H1 (cell line): ENCODE results near the gene RNASE2. TPM values are rescaled to one million over a fixed set of nuclear protein-coding genes. Genes with fewer than 3 reads are reported as not detected.
A peak's percentile ranks its signal among the peaks of the same experiment; 100 is the strongest.

Experiments
- CTCF ChIA-PET: fragments of 300-600 bp; sonication (Branson Sonifier 250); formaldehyde crosslinking; loops from one replicate; lab custom pipeline; 2021; ENCODE audit not compliant: partially characterized antibody; lab: Charles Lee
- POLR2A ChIA-PET: fragments of 300-600 bp; sonication (Branson Sonifier 250); formaldehyde crosslinking; loops from one replicate; lab custom pipeline; 2021; ENCODE audit warnings: inconsistent platforms; ENCODE audit not compliant: partially characterized antibody; lab: Charles Lee
- DNase-seq, 2 experiments: peaks; one replicate each; pipeline versions ENCODE4 v3.0.0 to v3.0.0-alpha.2; 2010 to 2022; ENCODE audit warnings: low spot score in 2 of 2, low read depth in 1 of 2, mixed read lengths in 1 of 2
- FAIRE-seq: peaks from 2 replicates; lab custom pipeline; 2011; peaks lifted over from hg19 to GRCh38; lab: Jason Lieb, UNC
- H2AFZ ChIP-seq: 2 replicates; pipeline ENCODE4 v1.8.1; 2012; ENCODE audit warnings: low read length, inconsistent platforms
- H2AK5ac ChIP-seq: 2 replicates; pipeline ENCODE4 v1.6.1; 2013; ENCODE audit warnings: low read depth, low read length
- H2BK120ac ChIP-seq: replicated peaks from 2 replicates; pipeline ENCODE3; 2013; ENCODE audit warnings: low read depth, low read length, inconsistent platforms
- H2BK12ac ChIP-seq: 2 replicates; pipeline ENCODE4 v1.6.1; 2013; ENCODE audit warnings: low read depth, low read length
- H2BK15ac ChIP-seq: 2 replicates; pipeline ENCODE4 v1.6.1; 2013; ENCODE audit warnings: low read length
- H2BK20ac ChIP-seq: 2 replicates; pipeline ENCODE4 v1.6.1; 2013; ENCODE audit warnings: low read length
- H2BK5ac ChIP-seq: 2 replicates; pipeline ENCODE4 v1.6.1; 2013; ENCODE audit warnings: low read depth, low read length
- H3K14ac ChIP-seq: 2 replicates; pipeline ENCODE4 v1.6.1; 2013; ENCODE audit warnings: inconsistent platforms; ENCODE audit not compliant: insufficient read length
- H3K18ac ChIP-seq: 2 replicates; pipeline ENCODE4 v1.6.1; 2013; ENCODE audit warnings: low read length; ENCODE audit errors: extremely low read depth
- H3K23ac ChIP-seq: 2 replicates; pipeline ENCODE4 v1.6.1; 2013; ENCODE audit warnings: inconsistent platforms; ENCODE audit not compliant: insufficient read length
- H3K23me2 ChIP-seq: 2 replicates; pipeline ENCODE4 v1.6.1; 2013; ENCODE audit warnings: low read depth, low read length
- H3K27ac ChIP-seq: 2 replicates; pipeline ENCODE4 v1.6.1; 2011; ENCODE audit warnings: low read depth, low read length, inconsistent platforms
- H3K27me3 ChIP-seq, 4 experiments: replicated peaks in 1 of 4; 1 replicate in 1 of 4; 2 replicates in 3 of 4; pipeline versions ENCODE4 v1.6.1 to v1.8.1; 2011 to 2013; ENCODE audit warnings: low read length in 3 of 4, mild to moderate bottlenecking in 3 of 4, inconsistent platforms in 2 of 4, mixed read lengths in 2 of 4, moderate library complexity in 1 of 4; ENCODE audit not compliant: control insufficient read depth in 3 of 4, insufficient read depth in 3 of 4; ENCODE audit errors: extremely low read depth in 1 of 4
- H3K36me3 ChIP-seq, 4 experiments: 2 replicates each; pipeline versions ENCODE4 v1.6.1 to v1.8.1; 2011 to 2013; ENCODE audit warnings: mild to moderate bottlenecking in 4 of 4, low read length in 3 of 4, moderate library complexity in 2 of 4, control low read depth in 1 of 4, inconsistent platforms in 1 of 4; ENCODE audit not compliant: insufficient read depth in 4 of 4, control insufficient read depth in 2 of 4
- H3K4ac ChIP-seq: replicated peaks from 2 replicates; pipeline ENCODE3; 2013; ENCODE audit warnings: low read length, low read depth, mixed read lengths, inconsistent platforms; ENCODE audit not compliant: insufficient read length
- H3K4me1 ChIP-seq, 4 experiments: replicated peaks in 1 of 4; 1 replicate in 1 of 4; 2 replicates in 3 of 4; pipeline versions ENCODE4 v1.6.1 to v1.8.1; 2011 to 2013; ENCODE audit warnings: low read length in 3 of 4, inconsistent platforms in 2 of 4, mixed read lengths in 1 of 4; ENCODE audit not compliant: insufficient read depth in 4 of 4, control insufficient read depth in 3 of 4
- H3K4me2 ChIP-seq, 2 experiments: 2 replicates each; pipeline versions ENCODE4 v1.6.1 to v1.8.1; 2011 to 2013; ENCODE audit warnings: low read depth in 2 of 2, low read length in 2 of 2, control low read depth in 1 of 2, inconsistent platforms in 1 of 2, mild to moderate bottlenecking in 1 of 2; ENCODE audit not compliant: insufficient read depth in 1 of 2
- H3K4me3 ChIP-seq, 4 experiments: fragments of 200-600, 300-600 bp in 1 of 4; sonication (generic), shearing (Covaris generic), sonication (Bioruptor Twin) in 1 of 4; 2 replicates each; pipeline versions ENCODE4 v1.5.1 to v1.8.1; 2011 to 2016; ENCODE audit warnings: low read length in 4 of 4, low read depth in 3 of 4, control low read depth in 2 of 4, inconsistent platforms in 2 of 4, mild to moderate bottlenecking in 2 of 4, mixed read lengths in 1 of 4, moderate library complexity in 1 of 4; ENCODE audit not compliant: insufficient read depth in 2 of 4; ENCODE audit errors: extremely low read depth in 1 of 4
- H3K56ac ChIP-seq: replicated peaks from 2 replicates; pipeline ENCODE3; 2013; ENCODE audit warnings: low read depth, mild to moderate bottlenecking, mixed read lengths, low read length, inconsistent platforms; ENCODE audit not compliant: insufficient read length
- H3K79me1 ChIP-seq: 2 replicates; pipeline ENCODE4 v1.6.1; 2013; ENCODE audit warnings: low read depth, low read length, control low read depth
- H3K79me2 ChIP-seq, 2 experiments: 2 replicates each; pipeline versions ENCODE4 v1.6.1 to v1.8.1; 2012 to 2013; ENCODE audit warnings: low read length in 2 of 2, mild to moderate bottlenecking in 2 of 2, inconsistent platforms in 1 of 2; ENCODE audit not compliant: insufficient read depth in 2 of 2, control insufficient read depth in 1 of 2
- H3K9ac ChIP-seq, 4 experiments: replicated peaks in 1 of 4; 1 replicate in 1 of 4; 2 replicates in 3 of 4; pipeline versions ENCODE4 v1.6.1 to v1.8.1; 2011 to 2013; ENCODE audit warnings: low read depth in 3 of 4, low read length in 3 of 4, control low read depth in 2 of 4, mild to moderate bottlenecking in 2 of 4, moderate library complexity in 2 of 4, inconsistent platforms in 1 of 4; ENCODE audit errors: extremely low read depth in 1 of 4
- H3K9me3 ChIP-seq, 2 experiments: 2 replicates each; pipeline versions ENCODE4 v1.6.1 to v1.8.1; 2012 to 2013; ENCODE audit warnings: mild to moderate bottlenecking in 2 of 2, moderate library complexity in 2 of 2, control low read depth in 1 of 2, inconsistent platforms in 1 of 2, low read depth in 1 of 2, low read length in 1 of 2, mixed read lengths in 1 of 2; ENCODE audit not compliant: insufficient read depth in 2 of 2
- H4K20me1 ChIP-seq, 2 experiments: replicated peaks in 1 of 2; 2 replicates each; pipeline versions ENCODE3 to v1.8.1; 2011 to 2013; ENCODE audit warnings: inconsistent platforms in 2 of 2, low read length in 2 of 2, mild to moderate bottlenecking in 1 of 2; ENCODE audit not compliant: insufficient read depth in 2 of 2, control insufficient read depth in 1 of 2
- H4K5ac ChIP-seq: 2 replicates; pipeline ENCODE4 v1.6.1; 2013; ENCODE audit warnings: low read length, low read depth, mixed read lengths, inconsistent platforms; ENCODE audit not compliant: insufficient read length
- H4K8ac ChIP-seq: 2 replicates; pipeline ENCODE4 v1.8.0; 2013; ENCODE audit warnings: mild to moderate bottlenecking, moderate library complexity, low read length, inconsistent platforms; ENCODE audit not compliant: insufficient read depth; ENCODE audit errors: extremely low read depth
- H4K91ac ChIP-seq: replicated peaks from 2 replicates; pipeline ENCODE3; 2013; ENCODE audit warnings: low read length, mixed read lengths, inconsistent platforms; ENCODE audit not compliant: insufficient read length
- BCL11A ChIP-seq, 2 experiments: IDR thresholded peaks; one replicate each; pipeline ENCODE4 v1.6.1; 2011; ENCODE audit warnings: low read depth in 2 of 2, low read length in 2 of 2, mild to moderate bottlenecking in 2 of 2
- BRCA1 ChIP-seq: IDR thresholded peaks from 2 replicates; pipeline ENCODE4 v1.6.1; 2012; ENCODE audit warnings: low read depth, low read length, improper control_type of control experiment
- CREB1 ChIP-seq: IDR thresholded peaks from 2 replicates; pipeline ENCODE4 v1.6.1; 2012; ENCODE audit warnings: inconsistent platforms
- E2F6 ChIP-seq: IDR thresholded peaks from 2 replicates; pipeline ENCODE4 v1.6.1; 2012; ENCODE audit warnings: inconsistent platforms
- GTF2F1 ChIP-seq: IDR thresholded peaks from 2 replicates; pipeline ENCODE4 v1.6.1; 2012; ENCODE audit warnings: low read depth, low read length, improper control_type of control experiment, borderline replicate concordance
- RFX5 ChIP-seq: IDR thresholded peaks from 2 replicates; pipeline ENCODE4 v1.6.1; 2011; ENCODE audit warnings: low read depth, low read length, improper control_type of control experiment, borderline replicate concordance
- SAP30 ChIP-seq: fragments of 300-600 bp; sonication (generic); IDR thresholded peaks from 2 replicates; pipeline ENCODE4 v1.7.1; 2012; ENCODE audit warnings: low read length, moderate library complexity, mild to moderate bottlenecking, inconsistent platforms; ENCODE audit not compliant: insufficient read depth, insufficient replicate concordance
- SP1 ChIP-seq: IDR thresholded peaks from 2 replicates; pipeline ENCODE4 v1.6.1; 2011; ENCODE audit warnings: low read depth, low read length
- TAF7 ChIP-seq: optimal IDR thresholded peaks from 2 replicates; pipeline ENCODE3; 2011; ENCODE audit warnings: low read depth, mild to moderate bottlenecking, inconsistent platforms, low read length, moderate library complexity, borderline replicate concordance
- TCF12 ChIP-seq: IDR thresholded peaks from 2 replicates; pipeline ENCODE4 v1.6.1; 2011; ENCODE audit warnings: low read depth, mild to moderate bottlenecking, low read length
- WGBS, 2 experiments: shearing (Covaris generic) in 1 of 2; methylation state at CpG; one replicate each; pipeline versions ENCODE4 v1.1.6 to v1.1.7; 2013 to 2015; ENCODE audit warnings: low lambda C conversion rate in 2 of 2, mixed read lengths in 2 of 2, inconsistent platforms in 1 of 2, low coverage in 1 of 2, missing lambda C conversion rate in 1 of 2; ENCODE audit not compliant: insufficient replicate concordance in 2 of 2, insufficient coverage in 1 of 2, insufficient read length in 1 of 2; ENCODE audit errors: extremely low coverage in 1 of 2, missing lambda C conversion rate in 1 of 2; 5-methylcytosine and 5-hydroxymethylcytosine counted together
- polyA plus RNA-seq, 7 experiments: library from polyadenylated mRNA; depleted of rRNA in 3 of 7; stranded (reverse) in 5 of 7; unstranded in 2 of 7; fragments of >200 nt in 5 of 7; fragments of 200-250 nt in 2 of 7; gene quantifications; 1 replicate in 5 of 7; 2 replicates in 1 of 7; 4 replicates in 1 of 7; pipeline versions ENCODE4 v1.2.1 to v1.2.3, GENCODE V29; 2011 to 2013; ENCODE audit warnings: missing spikeins in 2 of 7, mixed read lengths in 2 of 7
- total RNA-seq: library from RNA; stranded (reverse); fragmentation: NEBNext Ultra II Directional; extraction: Animal tissue kit (Norgen Biotek cat#: 25700); gene quantifications from 2 replicates; pipeline ENCODE4 v1.2.1, GENCODE V29; 2021
- TF ChIP-seq, protein P1 (sequence below): IDR thresholded peaks from 2 replicates; pipeline ENCODE4 v1.6.1; 2011; ENCODE audit warnings: low read length, improper control_type of control experiment

The RNASE2 gene
- total and polyA plus RNA-seq, 2 of the 8 experiments (the other 6 are each of a cell fraction or from before 2014, with no cell fraction given), result not detected

GRCh38 chr14:21001218-21001617, 45.9 kb downstream of the RNASE2 start:
- Histone ChIP-seq H3K4me3 (no peak overlapping the region), H3K9ac (no peak overlapping the region), H3K56ac (no peak overlapping the region), H3K79me2 (no peaks in the 10 kb centered on the region), H3K23me2 (no peaks in the 10 kb centered on the region; the same call in 1 of the 2 replicates), H2AFZ (peak overlapping the region; percentile 22; the same call in 1 of the 2 replicates), H3K27ac (no peak overlapping the region), H3K18ac (no peak overlapping the region), H2BK5ac (0 out of 2 replicates have a peak overlapping the region, but pooled peaks have one; percentile 15), H3K4me2 (no peak overlapping the region), H3K36me3 (peaks cover under 1 to 9% (median 3%) of the 10 kb centered on the region in 4 experiments; a peak in 5 of 8 replicates), H4K8ac (no peak overlapping the region), H3K23ac (no peak overlapping the region), H4K5ac (no peak overlapping the region), H2AK5ac (no peak overlapping the region), H3K4ac (no peak overlapping the region), H3K14ac (no peak overlapping the region), H3K9me3 (no peaks in the 10 kb centered on the region), H3K4me1 (peaks cover 2 to 6% (median 5%) of the 10 kb centered on the region in 4 experiments; a peak in 5 of 7 replicates), H3K79me1 (no peaks in the 10 kb centered on the region), H2BK120ac (no peak overlapping the region), H2BK12ac (no peak overlapping the region), H4K20me1 (peaks cover 0 to 2% of the 10 kb centered on the region in 2 experiments), H3K27me3 (no peaks in the 10 kb centered on the region), H2BK20ac (no peak overlapping the region), H2BK15ac (no peak overlapping the region), H4K91ac (no peak overlapping the region)
- CTCF ChIA-PET, result interaction anchor here (0.6 to 10.6 kb wide), 14 partner anchors 10 to 719 kb away, joined by 3 to 117 read pairs (median 4); no protein-coding TSS in a partner anchor
- POLR2A ChIA-PET, result interaction anchor here (0.6 to 2.1 kb wide), 3 partner anchors 11 to 545 kb away, joined by 3 to 6 read pairs (median 4); no protein-coding TSS in a partner anchor
- FAIRE-seq (no peak), DNase-seq (peak in 1 of 2 experiments; percentile 49)
- WGBS, 2 experiments, result 80% methylated on average over 7 of the region's 7 CpGs; no CpG with 5 or more reads in 1 of the 2 experiments
- no peak for TF ChIP-seq BRCA1
- no peak for TF ChIP-seq RFX5
- no peak for TF ChIP-seq TCF12
- TF ChIP-seq BCL11A (IDR thresholded peaks at IDR 0.05; ENCODE audit: low read depth in 2 of 2, low read length in 2 of 2), result no peak
- no peak for TF ChIP-seq TAF7
- no peak for TF ChIP-seq E2F6
- no peak for TF ChIP-seq SAP30
- TF ChIP-seq SP1, result no peak
- no peak for TF ChIP-seq GTF2F1
- TF ChIP-seq, protein P1, sequence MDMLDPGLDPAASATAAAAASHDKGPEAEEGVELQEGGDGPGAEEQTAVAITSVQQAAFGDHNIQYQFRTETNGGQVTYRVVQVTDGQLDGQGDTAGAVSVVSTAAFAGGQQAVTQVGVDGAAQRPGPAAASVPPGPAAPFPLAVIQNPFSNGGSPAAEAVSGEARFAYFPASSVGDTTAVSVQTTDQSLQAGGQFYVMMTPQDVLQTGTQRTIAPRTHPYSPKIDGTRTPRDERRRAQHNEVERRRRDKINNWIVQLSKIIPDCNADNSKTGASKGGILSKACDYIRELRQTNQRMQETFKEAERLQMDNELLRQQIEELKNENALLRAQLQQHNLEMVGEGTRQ, result no peak
- TF ChIP-seq CREB1, result no peak
